ENCODE measurements around the gene ZBTB12. TPM values are rescaled to one million over a fixed set of nuclear protein-coding genes. Genes with fewer than 3 reads are reported as not detected.

The ZBTB12 gene
- total and polyA plus RNA-seq, 2 of the 13 experiments (the other 11 are each of a cell fraction or from before 2014, with no cell fraction given): 4.8 to 6.0 TPM

GRCh38 chr6:31927242-31927862 lies 25.5 kb upstream of the ZBTB12 start, which contains the start of gene C2 (continued):
- peak; percentile 80 for TF ChIP-seq NR2F6 (IDR thresholded peaks at IDR 0.05)
- peak; percentile 93 for TF ChIP-seq NR2F6 (CRISPR knock-in tag; IDR thresholded peaks at IDR 0.05)
- TF ChIP-seq SKIL (CRISPR knock-in tag; IDR thresholded peaks at IDR 0.05; ENCODE audit: borderline replicate concordance): peak; percentile 74
- TF ChIP-seq RNF219 (CRISPR knock-in tag; IDR thresholded peaks at IDR 0.05): 0 out of 2 replicates have a peak, but pooled peaks have one; percentile 55
- peak; percentile 100 for TF ChIP-seq ZNF646 (CRISPR knock-in tag; IDR thresholded peaks at IDR 0.05)
- peak; percentile 98 for TF ChIP-seq HNF4A (CRISPR knock-in tag; IDR thresholded peaks at IDR 0.05)
- TF ChIP-seq SNAI1 (CRISPR knock-in tag; IDR thresholded peaks at IDR 0.05; ENCODE audit: borderline replicate concordance): no peak
- TF ChIP-seq BCL3 (CRISPR knock-in tag; IDR thresholded peaks at IDR 0.05): 0 out of 2 replicates have a peak, but pooled peaks have one; percentile 67
- peak; percentile 59; the same call in 1 of the 2 replicates for TF ChIP-seq FOXP1 (IDR thresholded peaks at IDR 0.05)
- peak; percentile 98 for TF ChIP-seq FOXP1 (CRISPR knock-in tag; IDR thresholded peaks at IDR 0.05)
- TF ChIP-seq KLF16 (CRISPR knock-in tag; IDR thresholded peaks at IDR 0.05): peak in 1 of 2 experiments; percentile 82; a peak in 2 of 4 replicates
- peak; percentile 93 for TF ChIP-seq HOXA3 (CRISPR knock-in tag; IDR thresholded peaks at IDR 0.05)
- peak; percentile 81 for TF ChIP-seq ATF2 (CRISPR knock-in tag; IDR thresholded peaks at IDR 0.05)
- TF ChIP-seq MBNL3 (CRISPR knock-in tag; conservative IDR thresholded peaks at IDR 0.05): peak; percentile 72; the same call in 1 of the 2 replicates
- TF ChIP-seq KLF11 (CRISPR knock-in tag; IDR thresholded peaks at IDR 0.05): peak; percentile 54; the same call in 1 of the 2 replicates

Data from HepG2 (cell line).